ENCODE results near the gene NGEF. TPM values are rescaled to one million over a fixed set of nuclear protein-coding genes. Genes with fewer than 3 reads are reported as not detected.
A peak's percentile ranks its signal among the peaks of the same experiment; 100 is the strongest.

The NGEF gene
- total and polyA plus RNA-seq, 7 donors = 0.13 to 0.51 (median 0.25) TPM; not detected in 1

DNA sequence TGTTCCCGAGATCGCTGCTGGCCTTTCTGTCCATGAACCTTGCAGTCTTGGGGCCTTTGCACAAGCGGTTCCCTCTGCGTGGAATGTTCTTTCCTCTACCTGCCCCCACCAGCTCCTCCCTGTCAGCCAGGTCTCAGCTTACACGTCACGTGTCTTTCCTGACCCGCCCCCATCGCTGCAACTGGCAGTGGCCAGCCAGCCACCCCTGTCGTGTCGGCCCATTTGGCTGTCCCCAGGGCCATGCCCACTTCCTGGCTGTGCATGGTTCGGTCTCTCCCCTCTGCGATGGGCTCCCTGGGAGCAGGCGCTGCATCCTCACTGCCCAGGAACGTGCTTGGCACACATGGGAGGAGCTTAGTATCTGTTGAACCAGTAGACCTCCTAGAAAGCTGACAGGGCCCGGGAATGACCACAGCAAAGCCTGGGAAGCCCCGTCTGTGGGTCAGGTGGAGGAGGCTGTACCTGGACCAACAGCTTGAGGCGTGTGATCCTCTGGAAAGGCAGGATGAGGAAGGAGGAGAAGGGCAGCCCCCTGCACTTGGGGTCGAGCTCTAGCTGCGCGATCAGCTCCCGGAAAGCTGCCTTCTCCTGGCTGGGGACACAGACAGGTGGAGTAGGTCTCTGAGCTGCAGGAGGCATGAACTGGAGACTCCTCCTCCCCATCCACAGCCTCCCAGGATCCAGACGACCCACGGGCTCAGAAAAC, 122.0 kb downstream of the NGEF start:
- TF ChIP-seq, protein P1, sequence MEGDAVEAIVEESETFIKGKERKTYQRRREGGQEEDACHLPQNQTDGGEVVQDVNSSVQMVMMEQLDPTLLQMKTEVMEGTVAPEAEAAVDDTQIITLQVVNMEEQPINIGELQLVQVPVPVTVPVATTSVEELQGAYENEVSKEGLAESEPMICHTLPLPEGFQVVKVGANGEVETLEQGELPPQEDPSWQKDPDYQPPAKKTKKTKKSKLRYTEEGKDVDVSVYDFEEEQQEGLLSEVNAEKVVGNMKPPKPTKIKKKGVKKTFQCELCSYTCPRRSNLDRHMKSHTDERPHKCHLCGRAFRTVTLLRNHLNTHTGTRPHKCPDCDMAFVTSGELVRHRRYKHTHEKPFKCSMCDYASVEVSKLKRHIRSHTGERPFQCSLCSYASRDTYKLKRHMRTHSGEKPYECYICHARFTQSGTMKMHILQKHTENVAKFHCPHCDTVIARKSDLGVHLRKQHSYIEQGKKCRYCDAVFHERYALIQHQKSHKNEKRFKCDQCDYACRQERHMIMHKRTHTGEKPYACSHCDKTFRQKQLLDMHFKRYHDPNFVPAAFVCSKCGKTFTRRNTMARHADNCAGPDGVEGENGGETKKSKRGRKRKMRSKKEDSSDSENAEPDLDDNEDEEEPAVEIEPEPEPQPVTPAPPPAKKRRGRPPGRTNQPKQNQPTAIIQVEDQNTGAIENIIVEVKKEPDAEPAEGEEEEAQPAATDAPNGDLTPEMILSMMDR (IDR thresholded peaks at IDR 0.05) = no peak
- peak; percentile 76 to 89 (median 86) for ATAC-seq
- Histone ChIP-seq H3K4me1 (peaks cover 8% of the 10 kb centered on the region), H3K27me3 (ENCODE audit: insufficient read depth in 3 of 3, low read length in 2 of 3) (no peaks in the 10 kb centered on the region), H3K27ac (peak overlapping the region; percentile 23), H3K36me3 (ENCODE audit: insufficient read depth in 1 of 2, low read depth in 1 of 2) (no peaks in the 10 kb centered on the region), H3K4me3 (peak overlapping the region; percentile 11), H3K9me3 (no peaks in the 10 kb centered on the region)
- WGBS, 3 donors = 13 to 16% (median 16%) methylated on average over 23 of the region's 23 CpGs
- DNase-seq = peak; percentile 43 to 75
- intact Hi-C loops (cut with DNase I) = no loop called here

DNA sequence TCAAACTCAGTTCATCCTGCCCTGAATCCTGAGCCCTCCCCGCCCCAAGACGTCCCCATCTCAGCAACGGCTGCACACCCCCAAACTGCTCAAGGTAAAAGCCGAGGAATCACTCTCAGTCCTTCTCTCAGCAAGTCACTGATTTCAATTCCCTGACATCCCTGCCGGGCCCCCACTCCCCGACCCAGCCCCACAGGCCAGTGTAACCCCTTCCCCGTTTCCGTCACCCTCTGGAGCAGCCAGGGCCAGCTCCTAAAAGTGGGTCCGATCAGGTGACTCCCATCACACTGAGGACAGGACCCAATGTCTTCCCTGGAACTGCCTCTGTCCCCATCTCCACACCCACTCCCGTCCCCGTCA, 122.5 kb downstream of the NGEF start:
- H3K4me3 ChIP-seq = no peak overlapping the region
- TF ChIP-seq, protein P1 (IDR thresholded peaks at IDR 0.05) = no peak
- intact Hi-C loops (cut with DNase I) = no loop called here
- WGBS, 3 donors = 60 to 77% (median 68%) methylated on average over 11 of the region's 11 CpGs
- H3K27me3 ChIP-seq (ENCODE audit: insufficient read depth in 3 of 3, low read length in 2 of 3) = no peaks in the 10 kb centered on the region
- no peaks in the 10 kb centered on the region for H3K9me3 ChIP-seq
- DNase-seq (peak; percentile 3 to 24), ATAC-seq (no peak)
- no peak overlapping the region for H3K27ac ChIP-seq
- H3K4me1 ChIP-seq = peaks cover 8% of the 10 kb centered on the region
- H3K36me3 ChIP-seq (ENCODE audit: insufficient read depth in 1 of 2, low read depth in 1 of 2) = no peaks in the 10 kb centered on the region

DNA sequence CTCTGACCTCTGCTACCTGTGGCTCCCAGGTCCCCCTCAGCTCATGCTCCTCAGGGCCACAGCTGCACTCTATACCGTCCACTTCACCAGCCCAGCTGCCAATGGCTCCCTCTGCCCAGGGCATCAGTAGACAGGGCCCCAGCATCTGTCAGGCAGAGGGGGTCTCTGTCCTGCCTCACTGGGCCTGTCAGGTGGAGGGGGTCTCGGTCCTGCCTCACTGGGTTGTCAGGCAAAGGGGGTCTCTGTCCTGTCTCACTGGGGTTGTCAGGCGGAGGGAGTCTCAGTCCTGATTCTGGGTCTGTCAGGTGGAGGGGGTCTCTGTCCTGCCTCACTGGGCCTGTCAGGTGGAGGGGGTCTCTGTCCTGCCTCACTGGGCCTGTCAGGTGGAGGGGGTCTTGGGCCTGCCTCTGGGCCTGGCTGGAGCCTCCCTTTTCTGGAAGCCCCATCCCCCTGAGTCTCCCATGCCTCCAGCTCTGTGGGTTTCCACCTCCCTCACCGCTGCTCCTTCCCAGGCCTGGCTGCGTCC, 123.1 kb downstream of the NGEF start:
- no peak overlapping the region for H3K4me3 ChIP-seq
- H3K27ac ChIP-seq = no peak overlapping the region
- intact Hi-C loops (cut with DNase I) = loop anchor here in 1 of 2 donors (10.0 kb wide), 1 partner anchor 155 kb away; no protein-coding TSS in a partner anchor
- TF ChIP-seq, protein P1 (IDR thresholded peaks at IDR 0.05) = no peak
- H3K9me3 ChIP-seq = no peaks in the 10 kb centered on the region
- DNase-seq (peak in 1 of 2 donors; percentile 5), ATAC-seq (no peak)
- H3K27me3 ChIP-seq (ENCODE audit: insufficient read depth in 3 of 3, low read length in 2 of 3) = no peaks in the 10 kb centered on the region
- no peaks in the 10 kb centered on the region for H3K36me3 ChIP-seq (ENCODE audit: insufficient read depth in 1 of 2, low read depth in 1 of 2)
- 87 to 92% (median 92%) methylated on average over 5 of the region's 5 CpGs for WGBS, 3 donors
- H3K4me1 ChIP-seq = peaks cover 8% of the 10 kb centered on the region

DNA sequence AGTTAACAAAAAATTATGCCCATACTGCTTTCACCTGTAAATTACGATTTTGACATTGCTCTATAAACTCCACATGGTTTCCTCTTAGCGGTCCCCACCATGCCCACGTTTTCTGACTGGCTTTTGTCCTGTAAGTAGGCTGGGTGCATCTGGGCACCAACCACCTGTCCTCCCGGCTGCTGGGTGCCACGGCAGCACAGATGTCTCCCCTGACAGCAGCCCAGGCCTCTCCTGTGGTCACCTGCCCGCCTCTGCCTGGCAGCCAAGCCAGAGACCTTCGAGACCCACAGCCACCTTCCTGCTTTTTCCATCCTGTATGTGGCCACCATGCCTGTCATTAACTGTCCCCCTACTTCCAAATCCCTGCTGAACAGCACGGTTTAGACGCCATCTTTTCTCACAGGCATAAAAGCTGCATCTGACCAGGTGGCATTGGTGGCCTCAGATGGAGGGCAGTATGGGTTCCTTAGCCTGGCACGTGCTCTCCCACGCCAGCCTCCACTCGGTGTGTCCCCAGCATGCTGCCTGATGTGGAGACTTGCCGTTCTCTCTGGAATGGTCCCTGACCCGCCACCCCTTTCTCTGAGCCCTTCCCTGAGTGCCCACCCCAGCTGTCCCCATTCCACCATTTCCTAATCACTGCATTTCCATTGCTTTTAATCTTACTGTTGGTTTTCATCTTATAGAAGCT, 124.1 kb downstream of the NGEF start:
- Histone ChIP-seq H3K36me3 (ENCODE audit: insufficient read depth in 1 of 2, low read depth in 1 of 2) (no peaks in the 10 kb centered on the region), H3K9me3 (no peaks in the 10 kb centered on the region), H3K27me3 (ENCODE audit: insufficient read depth in 3 of 3, low read length in 2 of 3) (no peaks in the 10 kb centered on the region), H3K4me1 (peaks cover 8% of the 10 kb centered on the region), H3K27ac (no peak overlapping the region), H3K4me3 (no peak overlapping the region)
- intact Hi-C loops (cut with DNase I) = loop anchor here in 1 of 2 donors (10.0 kb wide), 1 partner anchor 156 kb away; no protein-coding TSS in a partner anchor
- TF ChIP-seq, protein P1 (IDR thresholded peaks at IDR 0.05) = no peak
- ATAC-seq (no peak), DNase-seq (peak in 1 of 2 donors; percentile 36)
- WGBS, 3 donors = 80 to 81% (median 80%) methylated on average over 14 of the region's 14 CpGs

All from psoas muscle (tissue), 8 donors.